BLaER1 treated with 17β-estradiol and CSF1 and Interleukin-3, amounts not matched to agents 10 nM and 100 nM (cell line): ENCODE data around the gene PCGF3.

Source experiments
- H3K27ac ChIP-seq, 11 experiments: shearing (Covaris generic); formaldehyde crosslinking; 2 replicates each; pipeline ENCODE4 v1.8.1; 2022
- H3K27me3 ChIP-seq, 11 experiments: shearing (Covaris generic); formaldehyde crosslinking; 2 replicates each; pipeline ENCODE4 v1.8.1; 2022
- H3K36me3 ChIP-seq, 11 experiments: shearing (Covaris generic); formaldehyde crosslinking; 2 replicates each; pipeline ENCODE4 v1.8.1; 2022
- H3K4me1 ChIP-seq, 10 experiments: shearing (Covaris generic); formaldehyde crosslinking; 2 replicates each; pipeline ENCODE4 v1.8.1; 2022
- H3K4me2 ChIP-seq, 11 experiments: shearing (Covaris generic); formaldehyde crosslinking; 2 replicates each; pipeline ENCODE4 v1.8.1; 2022
- H3K4me3 ChIP-seq, 10 experiments: shearing (Covaris generic); formaldehyde crosslinking; 2 replicates each; pipeline ENCODE4 v1.8.1; 2022
- H3K9ac ChIP-seq, 11 experiments: shearing (Covaris generic); formaldehyde crosslinking; 2 replicates each; pipeline ENCODE4 v1.8.1; 2022
- H3K9me3 ChIP-seq, 11 experiments: shearing (Covaris generic); formaldehyde crosslinking; replicated peaks in 1 of 11; 2 replicates each; pipeline ENCODE4 v1.8.1; 2022
- H4K20me1 ChIP-seq, 11 experiments: shearing (Covaris generic); formaldehyde crosslinking; 2 replicates each; pipeline ENCODE4 v1.8.1; 2022
- Cebpa-rat ChIP-seq, 11 experiments: shearing (Covaris generic); IDR thresholded peaks; 2 replicates each; pipeline ENCODE4 v1.8.1; 2022

Gene PCGF3

GRCh38 chr4:710116-710515 is 4.5 kb downstream of the PCGF3 start:
- Histone ChIP-seq H3K27me3 (no peaks in the 10 kb centered on the region), H3K4me3 (peak overlapping the region in 1 of 10 experiments; percentile 19; a peak in 1 of 20 replicates), H3K9ac (peak overlapping the region in 2 of 11 experiments; percentile 25 to 60; a peak in 1 of 22 replicates), H3K9me3 (peaks cover 0 to 5% (median 0%) of the 10 kb centered on the region in 11 experiments; a peak in 5 of 22 replicates), H3K4me1 (peaks cover 30 to 75% (median 51%) of the 10 kb centered on the region in 10 experiments), H3K36me3 (peaks cover 25 to 71% (median 66%) of the 10 kb centered on the region in 11 experiments), H3K4me2 (peak overlapping the region in 9 of 11 experiments; percentile 3 to 100 (median 99); a peak in 11 of 22 replicates), H4K20me1 (peaks cover 77 to 85% (median 84%) of the 10 kb centered on the region in 11 experiments), H3K27ac (no peak overlapping the region; a peak in 1 of 22 replicates)
- TF ChIP-seq Cebpa-rat (IDR thresholded peaks at IDR 0.05): no peak

- no peaks in the 10 kb centered on the region for H3K27me3 ChIP-seq
- peaks cover 0 to 5% (median 0%) of the 10 kb centered on the region in 11 experiments; a peak in 5 of 22 replicates for H3K9me3 ChIP-seq
- no peak overlapping the region for H3K27ac ChIP-seq
- TF ChIP-seq Cebpa-rat (IDR thresholded peaks at IDR 0.05): no peak
- no peak overlapping the region for H3K4me3 ChIP-seq
- H3K4me1 ChIP-seq: peaks cover 30 to 76% (median 51%) of the 10 kb centered on the region in 10 experiments
- peak overlapping the region in 1 of 11 experiments; percentile 99; a peak in 2 of 22 replicates for H3K4me2 ChIP-seq
- peaks cover 25 to 74% (median 67%) of the 10 kb centered on the region in 11 experiments for H3K36me3 ChIP-seq
- H3K9ac ChIP-seq: 0 out of 22 replicates have a peak overlapping the region, but pooled peaks of 1 of the 11 experiments have one; percentile 2
- peaks cover 84 to 93% (median 91%) of the 10 kb centered on the region in 11 experiments for H4K20me1 ChIP-seq
These were observed 5.3 kb downstream of the PCGF3 start for GRCh38 chr4:710916-711315.

GRCh38 chr4:712093-712492 is 6.5 kb downstream of the PCGF3 start:
- peaks cover 89 to 100% (median 98%) of the 10 kb centered on the region in 11 experiments for H4K20me1 ChIP-seq
- H3K9ac ChIP-seq: no peak overlapping the region
- H3K36me3 ChIP-seq: peaks cover 25 to 78% (median 67%) of the 10 kb centered on the region in 11 experiments
- no peak overlapping the region for H3K4me3 ChIP-seq
- no peaks in the 10 kb centered on the region for H3K27me3 ChIP-seq
- peaks cover 0 to 5% (median 0%) of the 10 kb centered on the region in 11 experiments; a peak in 5 of 22 replicates for H3K9me3 ChIP-seq
- peaks cover 29 to 71% (median 50%) of the 10 kb centered on the region in 10 experiments for H3K4me1 ChIP-seq
- 0 out of 22 replicates have a peak overlapping the region, but pooled peaks of 1 of the 11 experiments have one; percentile 3 for H3K4me2 ChIP-seq
- no peak for TF ChIP-seq Cebpa-rat (IDR thresholded peaks at IDR 0.05)
- H3K27ac ChIP-seq: no peak overlapping the region

- peaks cover 25 to 86% (median 69%) of the 10 kb centered on the region in 11 experiments for H3K36me3 ChIP-seq
- peaks cover 89 to 100% (median 98%) of the 10 kb centered on the region in 11 experiments for H4K20me1 ChIP-seq
- H3K27me3 ChIP-seq: no peaks in the 10 kb centered on the region
- H3K9me3 ChIP-seq: peaks cover 0 to 5% (median 0%) of the 10 kb centered on the region in 11 experiments; a peak in 5 of 22 replicates
- H3K4me3 ChIP-seq: no peak overlapping the region
- H3K27ac ChIP-seq: peak overlapping the region in 8 of 11 experiments; percentile 16 to 60 (median 45); a peak in 13 of 22 replicates
- H3K9ac ChIP-seq: peak overlapping the region in 4 of 11 experiments; percentile 3 to 53 (median 4); a peak in 3 of 22 replicates
- H3K4me2 ChIP-seq: peak overlapping the region in 4 of 11 experiments; percentile 3 to 35 (median 22); a peak in 6 of 22 replicates
- peaks cover 20 to 61% (median 50%) of the 10 kb centered on the region in 10 experiments for H3K4me1 ChIP-seq
- no peak for TF ChIP-seq Cebpa-rat (IDR thresholded peaks at IDR 0.05)
These were observed 7.4 kb downstream of the PCGF3 start for GRCh38 chr4:712916-713632.

- no peak overlapping the region for H3K27ac ChIP-seq
- no peak overlapping the region for H3K4me3 ChIP-seq
- H3K4me2 ChIP-seq: no peak overlapping the region
- H3K9ac ChIP-seq: no peak overlapping the region; a peak in 1 of 22 replicates
- peaks cover 16 to 51% (median 41%) of the 10 kb centered on the region in 10 experiments; a peak in 19 of 20 replicates for H3K4me1 ChIP-seq
- H3K27me3 ChIP-seq: no peaks in the 10 kb centered on the region
- peaks cover 0 to 4% (median 0%) of the 10 kb centered on the region in 11 experiments; a peak in 4 of 22 replicates for H3K9me3 ChIP-seq
- H4K20me1 ChIP-seq: peaks cover 89 to 100% (median 98%) of the 10 kb centered on the region in 11 experiments
- TF ChIP-seq Cebpa-rat (IDR thresholded peaks at IDR 0.05): no peak
- peaks cover 32 to 86% (median 69%) of the 10 kb centered on the region in 11 experiments for H3K36me3 ChIP-seq
These were observed 8.5 kb downstream of the PCGF3 start for GRCh38 chr4:714087-714486.

- Histone ChIP-seq H3K9me3 (no peaks in the 10 kb centered on the region; a peak in 3 of 22 replicates), H3K4me3 (no peak overlapping the region), H3K36me3 (peaks cover 26 to 87% (median 73%) of the 10 kb centered on the region in 11 experiments), H4K20me1 (peaks cover 91 to 100% (median 99%) of the 10 kb centered on the region in 11 experiments), H3K27me3 (no peaks in the 10 kb centered on the region), H3K27ac (peak overlapping the region in 2 of 11 experiments; percentile 13 to 55; a peak in 2 of 22 replicates), H3K4me2 (peak overlapping the region in 3 of 11 experiments; percentile 11 to 37 (median 25); a peak in 3 of 22 replicates), H3K4me1 (peaks cover 6 to 45% (median 25%) of the 10 kb centered on the region in 10 experiments; a peak in 15 of 20 replicates), H3K9ac (peak overlapping the region in 4 of 11 experiments; percentile 3 to 29 (median 18); a peak in 2 of 22 replicates)
- no peak for TF ChIP-seq Cebpa-rat (IDR thresholded peaks at IDR 0.05)
These were observed 12.1 kb downstream of the PCGF3 start for GRCh38 chr4:717601-718320.

GRCh38 chr4:718460-718859 is 12.8 kb downstream of the PCGF3 start:
- H3K9ac ChIP-seq: 0 out of 22 replicates have a peak overlapping the region, but pooled peaks of 1 of the 11 experiments have one; percentile 21
- H3K36me3 ChIP-seq: peaks cover 33 to 87% (median 74%) of the 10 kb centered on the region in 11 experiments
- peaks cover 6 to 40% (median 22%) of the 10 kb centered on the region in 10 experiments; a peak in 15 of 20 replicates for H3K4me1 ChIP-seq
- no peak for TF ChIP-seq Cebpa-rat (IDR thresholded peaks at IDR 0.05)
- no peaks in the 10 kb centered on the region; a peak in 2 of 22 replicates for H3K9me3 ChIP-seq
- H4K20me1 ChIP-seq: peaks cover 91 to 100% (median 99%) of the 10 kb centered on the region in 11 experiments
- no peak overlapping the region for H3K27ac ChIP-seq
- H3K4me3 ChIP-seq: no peak overlapping the region
- no peaks in the 10 kb centered on the region for H3K27me3 ChIP-seq
- H3K4me2 ChIP-seq: no peak overlapping the region
